Measurements from ENCODE around the gene C9orf40.

The C9orf40 gene

DNA sequence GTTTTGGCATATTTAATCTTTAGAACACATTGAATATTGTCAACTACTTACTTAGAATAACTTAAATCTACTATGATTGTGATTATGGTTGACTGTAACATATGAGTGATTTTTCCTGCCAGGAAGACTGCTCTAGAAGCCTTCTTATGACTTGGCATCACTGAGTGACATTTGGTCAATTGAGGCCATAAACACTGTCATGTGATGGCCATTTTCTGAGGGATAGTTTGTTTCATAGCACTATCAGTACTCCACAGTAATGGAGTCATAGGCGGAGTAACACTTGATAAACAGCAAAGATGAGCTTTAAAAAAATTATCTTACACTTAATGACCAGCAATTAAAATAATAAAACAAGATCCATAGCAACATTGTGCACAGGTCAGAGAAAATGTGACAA lies 31.0 kb downstream of the C9orf40 start:
- POLR2A ChIA-PET = no interaction called here
- TF ChIP-seq CTCF (IDR thresholded peaks at IDR 0.05; ENCODE audit: control extremely low read depth, extremely low read depth, low read depth, missing control alignments) = no peak
- CTCF ChIA-PET = interaction anchor here (1.4 kb wide), 1 partner anchor 105 kb away, joined by 3 read pairs; no protein-coding TSS in a partner anchor
- no peak for DNase-seq (ENCODE audit: extremely low spot score)

DNA sequence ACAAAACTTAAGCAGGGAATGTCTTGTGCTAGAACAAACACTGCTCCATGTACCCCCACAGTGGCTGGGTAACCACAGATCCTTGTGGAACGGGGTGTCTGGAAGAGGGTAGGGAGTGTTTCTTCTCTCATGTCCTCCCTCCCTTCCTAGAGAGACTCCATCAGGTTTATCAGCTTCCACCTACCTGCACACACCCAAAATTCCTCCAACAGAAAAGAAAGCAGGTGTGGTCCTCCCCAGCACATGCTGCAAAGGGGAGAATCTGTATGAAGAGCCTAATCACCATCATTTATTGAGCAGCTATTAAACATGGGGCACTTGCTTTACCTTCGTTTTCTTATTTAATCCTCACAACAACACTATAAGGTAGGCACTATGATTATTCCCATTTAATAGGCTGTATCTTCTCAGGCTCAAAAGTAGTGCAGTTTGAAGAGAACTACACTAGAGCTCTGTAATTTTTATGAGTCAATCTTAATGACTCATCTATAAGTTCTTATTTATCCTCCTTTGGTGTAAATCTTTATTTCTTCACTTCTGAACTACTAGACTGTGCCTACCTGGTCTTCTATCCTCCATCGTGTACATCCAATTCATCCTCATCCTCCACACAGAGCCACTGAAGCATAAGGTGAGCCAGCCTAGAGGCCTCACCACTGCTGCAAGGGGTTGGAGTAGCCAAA lies 31.6 kb downstream of the C9orf40 start:
- DNase-seq (ENCODE audit: extremely low spot score) = no peak
- ChIA-PET CTCF (interaction anchor here (1.4 kb wide), 1 partner anchor 106 kb away, joined by 3 read pairs; no protein-coding TSS in a partner anchor), POLR2A (no interaction called here)
- no peak for TF ChIP-seq CTCF (IDR thresholded peaks at IDR 0.05; ENCODE audit: control extremely low read depth, extremely low read depth, low read depth, missing control alignments)

DNA sequence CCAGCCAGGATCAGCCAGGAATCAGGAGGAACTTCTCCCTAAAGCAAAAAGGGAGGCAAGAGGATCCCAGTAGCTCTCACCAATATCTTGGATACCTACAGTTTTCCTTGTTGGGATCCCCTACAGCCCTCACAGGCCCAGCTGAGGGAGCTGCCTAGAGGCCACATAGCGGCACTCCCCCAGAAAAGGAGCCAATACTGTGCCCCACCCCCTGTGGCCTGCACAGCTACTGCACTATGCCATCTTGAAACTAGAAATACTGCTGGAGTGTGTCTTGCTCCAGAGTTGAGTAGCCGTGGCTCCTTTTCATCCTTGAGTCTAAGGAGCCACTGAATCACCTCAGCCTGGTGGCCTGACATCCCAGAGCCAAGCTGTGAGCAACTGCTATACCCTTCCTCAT lies 42.7 kb downstream of the C9orf40 start:
- no peak for DNase-seq (ENCODE audit: extremely low spot score)
- no peak for TF ChIP-seq CTCF (IDR thresholded peaks at IDR 0.05; ENCODE audit: control extremely low read depth, extremely low read depth, low read depth, missing control alignments)
- CTCF ChIA-PET = no interaction called here
- POLR2A ChIA-PET = no interaction called here

DNA sequence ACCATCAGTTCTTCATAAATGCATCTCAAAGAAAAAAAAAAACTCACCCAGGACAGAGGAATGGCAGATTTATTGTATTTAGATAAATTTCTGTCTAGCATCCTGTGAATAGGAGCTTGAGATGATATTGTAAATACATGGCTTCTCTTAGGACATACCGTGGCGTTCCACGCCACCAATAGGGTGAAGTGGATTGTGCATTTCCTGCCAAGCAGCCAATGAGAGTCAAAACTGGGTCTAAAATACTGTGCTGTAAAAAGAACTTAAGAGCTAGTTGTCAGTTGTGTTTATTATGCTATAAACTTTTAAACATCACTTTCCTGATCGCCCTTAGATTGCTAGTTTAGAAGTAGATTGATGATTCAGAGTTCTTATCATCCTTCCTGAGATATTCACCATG lies 44.0 kb downstream of the C9orf40 start:
- DNase-seq (ENCODE audit: extremely low spot score) = no peak
- TF ChIP-seq CTCF (IDR thresholded peaks at IDR 0.05; ENCODE audit: control extremely low read depth, extremely low read depth, low read depth, missing control alignments) = no peak
- ChIA-PET CTCF (interaction anchor here (1.4 kb wide), 1 partner anchor 38 kb away, joined by 3 read pairs; no protein-coding TSS in a partner anchor), POLR2A (no interaction called here)

GRCh38 chr9:74907085-74907484 lies 45.6 kb downstream of the C9orf40 start:
- ChIA-PET CTCF (no interaction called here), POLR2A (no interaction called here)
- no peak for DNase-seq (ENCODE audit: extremely low spot score)
- TF ChIP-seq CTCF (IDR thresholded peaks at IDR 0.05; ENCODE audit: control extremely low read depth, extremely low read depth, low read depth, missing control alignments) = no peak

GRCh38 chr9:74901001-74901400 lies 51.7 kb downstream of the C9orf40 start:
- no peak for DNase-seq (ENCODE audit: extremely low spot score)
- POLR2A ChIA-PET = no interaction called here
- CTCF ChIA-PET = no interaction called here
- TF ChIP-seq CTCF (IDR thresholded peaks at IDR 0.05; ENCODE audit: control extremely low read depth, extremely low read depth, low read depth, missing control alignments) = no peak
